Naive thymus-derived CD4-positive, alpha-beta T cell (primary cell): ENCODE results near the gene OR4E2. TPM values are rescaled to one million over a fixed set of nuclear protein-coding genes. Genes with fewer than 3 reads are reported as not detected.

Experiments
- ATAC-seq: fragments of 150-1000 bp; cut with Tn5 transposase; 2 replicates; pipeline ENCODE4 v1.10.0; 2021; ENCODE audit warnings: mild to moderate bottlenecking, moderate library complexity
- CTCF ChIA-PET: fragments of 350-600 bp; sonication (Branson Sonifier 250); formaldehyde crosslinking; loops from one replicate; lab custom pipeline; 2021; ENCODE audit warnings: antibody characterized with exemption; lab: Charles Lee
- POLR2A ChIA-PET: fragments of 350-600 bp; sonication (Branson Sonifier 250); formaldehyde crosslinking; loops from one replicate; lab custom pipeline; 2021; ENCODE audit warnings: antibody characterized with exemption, inconsistent platforms; lab: Charles Lee
- DNase-seq, 9 donors: peaks; one replicate each; pipeline versions ENCODE4 v3.0.0 to v3.0.0-alpha.2; 2020 to 2022; ENCODE audit warnings: mixed read lengths in 1 of 9
- H3K27ac ChIP-seq: one replicate; pipeline ENCODE4 v1.7.0; 2013; ENCODE audit warnings: mild to moderate bottlenecking, low read depth, low read length, moderate library complexity
- H3K27me3 ChIP-seq, 2 donors: one replicate each; pipeline ENCODE4 v1.7.0; 2013; ENCODE audit warnings: low read length in 2 of 2, mild to moderate bottlenecking in 2 of 2, moderate library complexity in 2 of 2; ENCODE audit not compliant: control insufficient read depth in 2 of 2, insufficient read depth in 2 of 2
- H3K36me3 ChIP-seq, 3 experiments: 1 replicate in 2 of 3; 2 replicates in 1 of 3; pipeline ENCODE4 v1.7.0; 2013; ENCODE audit warnings: low read length in 3 of 3, mild to moderate bottlenecking in 3 of 3, moderate library complexity in 1 of 3; ENCODE audit not compliant: insufficient read depth in 3 of 3, control insufficient read depth in 2 of 3
- H3K4me1 ChIP-seq, 2 donors: one replicate each; pipeline ENCODE4 v1.7.0; 2013; ENCODE audit warnings: low read length in 2 of 2, mild to moderate bottlenecking in 2 of 2, moderate library complexity in 1 of 2; ENCODE audit not compliant: control insufficient read depth in 2 of 2, insufficient read depth in 2 of 2
- H3K4me3 ChIP-seq: 2 replicates; pipeline ENCODE4 v1.7.0; 2013; ENCODE audit warnings: mild to moderate bottlenecking, low read length
- H3K9me3 ChIP-seq, 3 experiments: 1 replicate in 2 of 3; 2 replicates in 1 of 3; pipeline ENCODE4 v1.7.0; 2013; ENCODE audit warnings: low read length in 3 of 3; ENCODE audit not compliant: control insufficient read depth in 2 of 3
- H3K27ac Mint-ChIP-seq, 9 donors: one replicate each; pipeline ENCODE4 v1.8.0; 2020 to 2022; ENCODE audit warnings: mixed read lengths in 9 of 9, mild to moderate bottlenecking in 8 of 9, moderate library complexity in 5 of 9, inconsistent platforms in 2 of 9
- H3K27me3 Mint-ChIP-seq, 5 donors: one replicate each; pipeline ENCODE4 v1.8.0; 2021 to 2022; ENCODE audit warnings: mixed read lengths in 5 of 5, mild to moderate bottlenecking in 1 of 5
- H3K36me3 Mint-ChIP-seq, 5 donors: one replicate each; pipeline ENCODE4 v1.8.0; 2020 to 2022; ENCODE audit warnings: mixed read lengths in 5 of 5, mild to moderate bottlenecking in 3 of 5, inconsistent platforms in 1 of 5
- H3K4me1 Mint-ChIP-seq, 7 donors: one replicate each; pipeline ENCODE4 v1.8.0; 2020 to 2022; ENCODE audit warnings: mixed read lengths in 7 of 7, mild to moderate bottlenecking in 3 of 7, inconsistent platforms in 1 of 7
- H3K4me3 Mint-ChIP-seq, 10 donors: one replicate each; pipeline ENCODE4 v1.8.0; 2020 to 2022; ENCODE audit warnings: mild to moderate bottlenecking in 10 of 10, mixed read lengths in 10 of 10, moderate library complexity in 6 of 10, inconsistent platforms in 2 of 10
- H3K9me3 Mint-ChIP-seq, 11 donors: one replicate each; pipeline ENCODE4 v1.8.0; 2020 to 2022; ENCODE audit warnings: mixed read lengths in 11 of 11, mild to moderate bottlenecking in 4 of 11, inconsistent platforms in 1 of 11, moderate library complexity in 1 of 11
- intact Hi-C, 2 donors: fragments of 100-400 bp; cut with micrococcal nuclease; formaldehyde crosslinking; loops; one replicate each; pipeline ENCODE4 v1.15.1; 2023
- polyA plus RNA-seq, 2 donors: library from polyadenylated mRNA; unstranded; fragments of 300-500 nt; fragmentation: Illumina TruSeq; gene quantifications; one replicate each; pipeline ENCODE4 v1.2.3, GENCODE V29; 2021
- total RNA-seq, 6 experiments: library from RNA in 5 of 6; stranded (reverse) in 5 of 6; gene quantifications; 1 replicate in 5 of 6; 2 replicates in 1 of 6; pipeline ENCODE4 v1.2.3 and lab custom pipeline; 2021 to 2026

Gene OR4E2
- total and polyA plus RNA-seq, 7 experiments from 2014 or later = not detected

DNA sequence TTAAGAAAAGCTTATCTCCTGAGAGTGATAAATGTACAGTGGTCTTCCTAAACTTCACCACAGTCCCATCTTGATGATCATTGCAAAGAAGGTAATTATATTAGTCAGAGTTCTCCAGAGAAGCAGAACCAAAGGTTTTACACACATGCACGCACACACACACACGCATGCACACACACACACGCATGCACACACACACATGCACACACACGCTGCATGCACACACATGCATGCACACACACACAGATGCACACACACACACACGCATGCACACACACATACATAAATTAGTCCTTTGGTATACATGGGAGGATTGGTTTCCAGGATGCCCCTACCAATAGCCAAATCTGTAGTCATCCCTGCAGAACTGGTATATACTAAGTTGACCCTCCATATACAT is 580 bp downstream of the OR4E2 start:
- H3K9me3 ChIP-seq = no peaks in the 10 kb centered on the region
- Mint-ChIP-seq H3K27me3 (peaks cover 16 to 30% (median 18%) of the 10 kb centered on the region in 5 donors), H3K4me3 (no peak overlapping the region), H3K36me3 (no peaks in the 10 kb centered on the region), H3K27ac (no peak overlapping the region), H3K9me3 (peaks cover 0 to 2% (median 0%) of the 10 kb centered on the region in 11 donors), H3K4me1 (peaks cover 0 to 2% (median 0%) of the 10 kb centered on the region in 7 donors)
- ChIA-PET POLR2A (no interaction called here), CTCF (no interaction called here)
- no peaks in the 10 kb centered on the region for H3K36me3 ChIP-seq
- H3K4me1 ChIP-seq = no peaks in the 10 kb centered on the region
- intact Hi-C loops = no loop called here
- ATAC-seq (no peak), DNase-seq (no peak)
- H3K27me3 ChIP-seq = no peaks in the 10 kb centered on the region
- no peak overlapping the region for H3K27ac ChIP-seq
- no peak overlapping the region for H3K4me3 ChIP-seq

DNA sequence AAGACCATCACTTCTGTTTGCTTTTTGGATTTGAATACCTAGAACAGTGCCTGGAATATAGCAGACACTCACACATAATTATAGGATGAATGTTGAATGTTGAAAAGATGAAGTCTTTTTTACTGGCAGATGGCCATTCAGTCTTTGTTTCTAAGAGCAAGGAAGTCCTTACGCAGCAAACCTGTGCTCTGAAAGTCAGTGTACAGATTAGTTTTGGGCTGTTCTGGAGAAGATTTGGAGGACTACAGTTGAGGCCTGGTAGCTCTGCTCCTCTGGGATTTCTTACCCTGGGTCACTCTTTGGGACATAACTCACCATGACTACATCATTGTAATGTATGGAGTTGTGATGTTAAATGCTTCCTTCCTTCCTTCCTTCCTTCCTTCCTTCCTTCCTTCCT is 3.3 kb downstream of the OR4E2 start:
- Histone ChIP-seq H3K27ac (no peak overlapping the region), H3K4me3 (no peak overlapping the region), H3K36me3 (no peaks in the 10 kb centered on the region), H3K4me1 (no peaks in the 10 kb centered on the region), H3K27me3 (no peaks in the 10 kb centered on the region), H3K9me3 (no peaks in the 10 kb centered on the region)
- POLR2A ChIA-PET = no interaction called here
- H3K36me3 Mint-ChIP-seq = no peaks in the 10 kb centered on the region
- DNase-seq = no peak
- H3K27me3 Mint-ChIP-seq = peaks cover 13 to 21% (median 17%) of the 10 kb centered on the region in 5 donors
- H3K4me1 Mint-ChIP-seq = peaks cover 0 to 2% (median 0%) of the 10 kb centered on the region in 7 donors
- no peak for ATAC-seq
- intact Hi-C loops = no loop called here
- no peak overlapping the region for H3K27ac Mint-ChIP-seq
- CTCF ChIA-PET = no interaction called here
- no peaks in the 10 kb centered on the region for H3K9me3 Mint-ChIP-seq
- no peak overlapping the region for H3K4me3 Mint-ChIP-seq

DNA sequence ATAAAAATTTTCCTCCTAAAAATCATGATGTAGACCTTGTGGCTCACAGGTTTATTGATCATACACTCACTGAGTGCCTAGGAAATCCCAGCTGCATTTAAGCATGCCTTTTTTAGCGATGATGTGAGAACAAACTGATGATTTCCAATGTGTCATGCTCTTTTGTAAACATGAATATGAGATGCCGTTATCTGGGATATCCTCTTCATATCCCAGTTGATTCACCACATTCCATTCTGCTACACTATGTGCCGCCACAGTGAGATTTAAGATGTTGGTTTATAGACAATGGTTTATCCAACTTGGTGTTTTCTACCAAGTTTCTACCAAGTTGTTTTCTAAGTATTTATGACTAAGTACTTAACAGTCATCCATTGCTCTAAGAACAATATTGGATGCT is 14.7 kb downstream of the OR4E2 start:
- Mint-ChIP-seq H3K9me3 (peaks cover 0 to 9% (median 0%) of the 10 kb centered on the region in 11 donors), H3K27ac (no peak overlapping the region), H3K4me1 (peaks cover 0 to 2% (median 0%) of the 10 kb centered on the region in 7 donors), H3K36me3 (peaks cover 0 to 4% (median 0%) of the 10 kb centered on the region in 5 donors), H3K27me3 (peaks cover 8 to 47% (median 41%) of the 10 kb centered on the region in 5 donors), H3K4me3 (no peak overlapping the region)
- Histone ChIP-seq H3K4me3 (no peak overlapping the region), H3K9me3 (no peaks in the 10 kb centered on the region), H3K27ac (no peak overlapping the region), H3K36me3 (no peaks in the 10 kb centered on the region), H3K4me1 (no peaks in the 10 kb centered on the region), H3K27me3 (no peaks in the 10 kb centered on the region)
- DNase-seq = no peak
- ChIA-PET CTCF (no interaction called here), POLR2A (no interaction called here)
- intact Hi-C loops = no loop called here
- ATAC-seq = no peak

DNA sequence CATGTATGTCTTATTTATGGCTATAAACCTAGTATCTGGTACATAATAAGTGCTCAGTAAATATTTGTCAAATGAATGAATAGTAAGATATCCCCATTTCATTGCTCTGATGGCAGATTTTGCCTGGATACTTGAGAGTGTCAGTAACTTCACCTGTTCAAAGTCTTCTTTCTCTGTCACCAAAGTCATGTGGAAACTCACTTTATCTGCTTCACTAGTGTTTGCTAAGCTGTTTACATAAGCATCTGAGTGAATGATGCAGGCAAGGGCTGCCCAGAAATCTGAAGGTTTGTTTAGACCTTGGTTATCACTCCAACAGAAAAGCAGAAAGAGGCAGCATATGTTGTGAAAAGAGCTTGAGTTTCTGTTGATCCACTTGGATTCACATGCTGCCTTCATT is 15.6 kb downstream of the OR4E2 start:
- Histone ChIP-seq H3K27ac (no peak overlapping the region), H3K4me1 (no peaks in the 10 kb centered on the region), H3K36me3 (no peaks in the 10 kb centered on the region), H3K4me3 (no peak overlapping the region), H3K27me3 (no peaks in the 10 kb centered on the region), H3K9me3 (no peaks in the 10 kb centered on the region)
- Mint-ChIP-seq H3K4me3 (no peak overlapping the region), H3K36me3 (peaks cover 0 to 2% (median 0%) of the 10 kb centered on the region in 5 donors), H3K27me3 (peaks cover 8 to 44% (median 38%) of the 10 kb centered on the region in 5 donors), H3K4me1 (peaks cover 0 to 2% (median 0%) of the 10 kb centered on the region in 7 donors), H3K9me3 (peaks cover 0 to 7% (median 0%) of the 10 kb centered on the region in 11 donors), H3K27ac (no peak overlapping the region)
- DNase-seq (no peak), ATAC-seq (no peak)
- ChIA-PET POLR2A (interaction anchor here (0.6 kb wide), 1 partner anchor 552 kb away, joined by 4 read pairs; no protein-coding TSS in a partner anchor), CTCF (no interaction called here)
- intact Hi-C loops = no loop called here

DNA sequence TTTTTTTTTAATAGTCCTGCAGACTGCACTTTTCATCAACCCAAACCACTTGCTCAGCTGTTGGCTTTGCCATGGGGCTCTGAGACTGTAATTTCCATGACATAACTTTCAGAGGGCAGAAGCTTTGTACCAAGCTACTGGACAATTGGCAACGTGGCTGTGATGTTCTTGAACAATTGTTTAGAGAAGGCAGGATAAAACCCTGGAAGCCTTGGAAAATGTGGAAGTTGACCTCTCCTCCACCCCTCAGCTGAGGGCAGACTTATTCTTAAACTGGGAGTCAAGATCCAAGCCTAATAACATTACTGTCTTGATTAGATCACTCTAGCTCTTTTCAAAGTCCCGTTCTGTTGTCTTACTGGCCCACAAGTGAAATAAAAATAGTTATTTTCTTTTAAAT is 17.7 kb downstream of the OR4E2 start:
- DNase-seq (no peak), ATAC-seq (no peak)
- no peak overlapping the region for H3K4me3 Mint-ChIP-seq
- H3K27me3 ChIP-seq = no peaks in the 10 kb centered on the region
- intact Hi-C loops = no loop called here
- H3K9me3 Mint-ChIP-seq = peaks cover 0 to 20% (median 7%) of the 10 kb centered on the region in 11 donors
- peaks cover 0 to 2% (median 0%) of the 10 kb centered on the region in 7 donors for H3K4me1 Mint-ChIP-seq
- H3K9me3 ChIP-seq = peaks cover 0 to 4% (median 0%) of the 10 kb centered on the region in 3 experiments
- H3K4me1 ChIP-seq = no peaks in the 10 kb centered on the region
- no peak overlapping the region for H3K4me3 ChIP-seq
- H3K27ac Mint-ChIP-seq = no peak overlapping the region
- no peak overlapping the region for H3K27ac ChIP-seq
- ChIA-PET POLR2A (interaction anchor here (0.6 kb wide), 1 partner anchor 207 kb away, joined by 3 read pairs; no protein-coding TSS in a partner anchor), CTCF (interaction anchor here (1.1 kb wide), 1 partner anchor 9 kb away, joined by 3 read pairs; no protein-coding TSS in a partner anchor)
- no peaks in the 10 kb centered on the region for H3K36me3 ChIP-seq
- peaks cover 5 to 47% (median 27%) of the 10 kb centered on the region in 5 donors for H3K27me3 Mint-ChIP-seq
- no peaks in the 10 kb centered on the region for H3K36me3 Mint-ChIP-seq

DNA sequence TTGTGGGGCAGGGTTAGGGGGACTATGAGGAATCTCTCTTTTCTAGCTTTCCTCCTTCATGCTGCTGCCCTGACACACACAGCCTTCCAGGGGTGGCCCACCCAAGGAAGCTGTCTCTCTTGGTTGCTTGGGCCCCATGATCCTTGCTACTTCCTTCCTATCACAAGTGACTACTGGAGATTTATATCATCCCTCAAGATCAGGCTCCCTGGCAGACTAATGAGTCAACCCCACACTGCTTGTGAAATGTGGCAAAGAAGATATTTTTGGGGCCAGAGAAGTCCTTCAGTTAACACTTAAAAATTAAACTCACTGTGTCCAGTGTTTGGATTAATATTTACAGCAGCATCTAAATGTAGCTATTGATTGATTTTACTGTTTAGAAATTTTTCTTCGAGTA is 18.5 kb downstream of the OR4E2 start:
- Histone ChIP-seq H3K36me3 (no peaks in the 10 kb centered on the region), H3K9me3 (peaks cover 0 to 4% (median 0%) of the 10 kb centered on the region in 3 experiments), H3K4me1 (no peaks in the 10 kb centered on the region), H3K27ac (no peak overlapping the region), H3K4me3 (no peak overlapping the region), H3K27me3 (no peaks in the 10 kb centered on the region)
- Mint-ChIP-seq H3K9me3 (peaks cover 0 to 26% (median 7%) of the 10 kb centered on the region in 11 donors), H3K4me3 (no peak overlapping the region), H3K27ac (no peak overlapping the region), H3K27me3 (peaks cover 5 to 43% (median 27%) of the 10 kb centered on the region in 5 donors), H3K4me1 (peaks cover 0 to 2% (median 0%) of the 10 kb centered on the region in 7 donors), H3K36me3 (no peaks in the 10 kb centered on the region)
- DNase-seq (no peak), ATAC-seq (no peak)
- intact Hi-C loops = no loop called here
- ChIA-PET POLR2A (no interaction called here), CTCF (no interaction called here)

DNA sequence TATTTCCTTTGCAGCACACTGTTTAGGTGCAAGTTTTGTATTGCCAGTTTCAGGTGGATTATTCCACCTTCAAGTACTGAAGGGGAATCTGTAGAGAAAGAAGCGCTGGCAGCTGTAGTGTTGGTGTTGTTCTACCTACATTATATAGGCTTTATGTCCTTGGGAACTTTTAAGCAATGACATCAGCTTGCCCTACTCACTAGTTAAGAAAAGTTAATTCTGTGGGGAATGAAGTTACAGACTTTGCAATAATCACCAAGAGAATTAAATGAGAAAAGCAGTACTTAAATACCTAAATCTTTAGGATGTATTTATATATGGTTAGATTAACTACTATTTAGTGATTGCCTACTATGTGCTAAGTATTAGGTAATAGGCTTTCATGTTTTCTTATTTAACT is 20.1 kb downstream of the OR4E2 start, which contains the start of gene OR4E1:
Gene OR4E1, minus strand, starts transcription at position 101 of the 400 bp plus-strand sequence. CDS start 2,883 bp downstream, outside the sequence.
- Histone ChIP-seq H3K9me3 (peaks cover 0 to 4% (median 0%) of the 10 kb centered on the region in 3 experiments), H3K36me3 (no peaks in the 10 kb centered on the region), H3K4me3 (no peak within 1 kb of the TSS), H3K27ac (no peak within 1 kb of the TSS), H3K4me1 (no peaks in the 10 kb centered on the region), H3K27me3 (no peaks in the 10 kb centered on the region)
- Mint-ChIP-seq H3K27ac (no peak within 1 kb of the TSS), H3K4me3 (no peak within 1 kb of the TSS), H3K27me3 (peaks cover 12 to 47% (median 38%) of the 10 kb centered on the region in 5 donors), H3K36me3 (peaks cover 0 to 3% (median 0%) of the 10 kb centered on the region in 5 donors), H3K9me3 (peaks cover 0 to 33% (median 9%) of the 10 kb centered on the region in 11 donors), H3K4me1 (peaks cover 0 to 2% (median 0%) of the 10 kb centered on the region in 7 donors)
- ATAC-seq (no peak), DNase-seq (no peak)
- intact Hi-C loops = no loop called here
- ChIA-PET POLR2A (interaction anchor here (0.7 kb wide), 1 partner anchor 94 kb away, joined by 3 read pairs; the partner anchor contains the start of gene OR10G3), CTCF (no interaction called here)
